Tibial nerve (tissue), 4 donors: ENCODE data around the gene INHBB. TPM values are rescaled to one million over a fixed set of nuclear protein-coding genes. Genes with fewer than 3 reads are reported as not detected.
A peak's percentile ranks its signal among the peaks of the same experiment; 100 is the strongest.

Experiments
- DNase-seq, 2 donors: peaks; one replicate each; pipeline ENCODE4 v3.0.0-alpha.2; 2019; ENCODE audit warnings: low spot score in 2 of 2
- H3K27ac ChIP-seq, 4 donors: fragments of 200-600 bp; sonication (generic) in 3 of 4; one replicate each; pipeline ENCODE4 v1.5.1; 2017 to 2019; ENCODE audit warnings: mild to moderate bottlenecking in 1 of 4
- H3K27me3 ChIP-seq, 2 donors: fragments of 200-600 bp; sonication (generic) in 1 of 2; one replicate each; pipeline versions ENCODE4 v1.5.1 to v1.6.0; 2017 to 2019
- H3K36me3 ChIP-seq, 3 donors: fragments of 200-600 bp; sonication (generic); one replicate each; pipeline ENCODE4 v1.5.1; 2018 to 2019
- H3K4me1 ChIP-seq, 4 donors: fragments of 200-600 bp; sonication (generic) in 3 of 4; one replicate each; pipeline ENCODE4 v1.5.1; 2017 to 2019
- H3K4me3 ChIP-seq, 4 donors: fragments of 200-600 bp; sonication (generic) in 3 of 4; one replicate each; pipeline ENCODE4 v1.5.1; 2017 to 2019; ENCODE audit warnings: mild to moderate bottlenecking in 1 of 4, moderate library complexity in 1 of 4
- H3K9me3 ChIP-seq, 4 donors: fragments of 200-600 bp; sonication (generic) in 3 of 4; one replicate each; pipeline ENCODE4 v1.5.1; 2017 to 2019
- CTCF ChIP-seq, 5 experiments: fragments of 200-600 bp in 3 of 5; fragments of 450-650 bp in 2 of 5; sonication (generic) in 3 of 5; IDR thresholded peaks; one replicate each; pipeline ENCODE4 v1.5.1; 2016 to 2019; ENCODE audit warnings: antibody characterized with exemption in 5 of 5, mild to moderate bottlenecking in 3 of 5, moderate library complexity in 2 of 5
- EP300 ChIP-seq, 2 donors: sonication (generic); formaldehyde crosslinking; IDR thresholded peaks; one replicate each; pipeline ENCODE4 v1.6.1; 2017; ENCODE audit warnings: antibody characterized with exemption in 2 of 2, mild to moderate bottlenecking in 1 of 2
- POLR2A ChIP-seq, 2 donors: fragments of 450-650 bp; IDR thresholded peaks; one replicate each; pipeline ENCODE4 v1.6.1; 2017; ENCODE audit warnings: antibody characterized with exemption in 2 of 2, mild to moderate bottlenecking in 2 of 2, moderate library complexity in 2 of 2
- WGBS, 2 donors: methylation state at CpG; one replicate each; pipeline ENCODE4 v1.1.5; 2018; 5-methylcytosine and 5-hydroxymethylcytosine counted together
- total RNA-seq, 4 donors: library from RNA; depleted of rRNA; stranded (reverse); fragments of >200 nt; gene quantifications; one replicate each; pipeline ENCODE4 v1.1.0, GENCODE V29; 2016

INHBB gene
- total RNA-seq, 4 donors from 2014 or later = 21.9 to 26.5 (median 24.3) TPM

DNA sequence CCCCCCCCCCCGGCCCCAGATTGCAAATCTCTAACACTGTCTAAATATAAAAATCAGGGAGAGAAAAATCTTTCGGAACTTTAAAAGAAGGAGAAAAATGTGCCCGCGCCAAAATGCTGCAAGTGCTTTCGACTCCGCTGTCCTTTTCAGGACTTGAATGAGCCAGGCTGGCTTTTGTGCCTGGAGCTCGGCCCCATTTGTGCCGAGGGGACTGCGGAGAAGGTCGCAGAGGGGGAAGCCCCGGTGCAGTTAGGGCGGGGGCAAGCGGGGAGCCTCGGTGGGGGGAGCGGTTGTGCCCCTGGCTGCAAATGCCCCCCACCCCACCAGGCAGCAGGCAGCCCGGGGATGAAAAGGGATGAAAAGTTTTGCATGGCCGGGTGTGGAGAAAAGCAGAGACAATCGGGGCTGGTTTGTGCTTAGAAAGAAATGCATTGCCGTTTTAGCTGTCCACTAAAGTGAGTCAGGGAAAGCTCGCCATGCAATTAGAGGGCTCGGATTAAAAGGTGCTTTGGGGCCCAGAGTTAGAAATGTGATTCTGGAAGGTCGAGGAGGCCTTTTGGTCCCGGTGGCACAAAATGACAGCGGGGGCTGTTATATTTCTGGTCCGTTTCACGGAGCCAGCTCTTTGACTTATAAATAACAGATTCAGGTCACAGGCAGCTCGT lies 1.6 kb downstream of the INHBB start:
- Histone ChIP-seq H3K4me1 (peaks cover 0 to 47% (median 32%) of the 10 kb centered on the region in 4 donors), H3K27me3 (peaks cover 0 to 69% of the 10 kb centered on the region in 2 donors), H3K9me3 (no peaks in the 10 kb centered on the region), H3K36me3 (peaks cover 0 to 18% (median 0%) of the 10 kb centered on the region in 3 donors), H3K4me3 (peak overlapping the region; percentile 34 to 66 (median 40)), H3K27ac (peak overlapping the region in 1 of 4 donors; percentile 41)
- no peak for DNase-seq
- 9% methylated on average over 27 of the region's 27 CpGs for WGBS, 2 donors
- no peak for TF ChIP-seq POLR2A (IDR thresholded peaks at IDR 0.05)
- no peak for TF ChIP-seq CTCF (IDR thresholded peaks at IDR 0.05)
- TF ChIP-seq EP300 (IDR thresholded peaks at IDR 0.05) = no peak

DNA sequence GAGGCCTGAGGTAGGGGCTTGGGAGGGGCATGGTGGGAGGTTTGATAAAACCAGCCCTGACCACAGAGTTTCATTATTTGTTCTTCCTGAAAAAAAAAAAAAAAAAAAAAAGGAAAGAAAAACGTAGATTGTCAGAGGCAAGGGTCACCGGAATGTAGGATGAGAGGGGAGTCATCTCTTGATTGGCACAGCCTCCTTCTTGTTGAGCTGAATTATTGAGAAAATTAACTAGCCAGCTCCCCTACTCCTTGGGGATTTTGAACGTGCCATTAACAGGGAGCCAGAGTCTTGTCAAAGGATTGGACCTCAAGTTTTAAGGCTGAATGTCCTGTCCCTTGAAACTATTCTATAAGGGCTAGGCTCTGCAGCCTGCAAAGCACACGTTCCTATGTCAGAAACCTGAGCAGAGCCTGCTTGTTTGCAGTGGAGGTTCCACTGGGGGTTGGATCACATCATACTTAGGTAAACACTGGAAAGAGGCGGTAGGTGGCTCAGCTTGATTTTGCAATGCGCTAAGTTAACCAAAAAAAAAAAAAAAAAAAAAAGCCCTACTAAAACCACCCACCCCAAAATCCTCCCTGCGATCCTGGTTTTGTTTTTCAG lies 2.3 kb downstream of the INHBB start:
- Histone ChIP-seq H3K36me3 (peaks cover 0 to 18% (median 0%) of the 10 kb centered on the region in 3 donors), H3K4me3 (peak overlapping the region in 2 of 4 donors; percentile 47 to 66), H3K27me3 (peaks cover 0 to 62% of the 10 kb centered on the region in 2 donors), H3K27ac (no peak overlapping the region), H3K9me3 (no peaks in the 10 kb centered on the region), H3K4me1 (peaks cover 0 to 41% (median 29%) of the 10 kb centered on the region in 4 donors)
- WGBS, 2 donors = 33 to 36% methylated on average over 7 of the region's 7 CpGs
- no peak for DNase-seq
- no peak for TF ChIP-seq POLR2A (IDR thresholded peaks at IDR 0.05)
- no peak for TF ChIP-seq EP300 (IDR thresholded peaks at IDR 0.05)
- no peak for TF ChIP-seq CTCF (IDR thresholded peaks at IDR 0.05)

DNA sequence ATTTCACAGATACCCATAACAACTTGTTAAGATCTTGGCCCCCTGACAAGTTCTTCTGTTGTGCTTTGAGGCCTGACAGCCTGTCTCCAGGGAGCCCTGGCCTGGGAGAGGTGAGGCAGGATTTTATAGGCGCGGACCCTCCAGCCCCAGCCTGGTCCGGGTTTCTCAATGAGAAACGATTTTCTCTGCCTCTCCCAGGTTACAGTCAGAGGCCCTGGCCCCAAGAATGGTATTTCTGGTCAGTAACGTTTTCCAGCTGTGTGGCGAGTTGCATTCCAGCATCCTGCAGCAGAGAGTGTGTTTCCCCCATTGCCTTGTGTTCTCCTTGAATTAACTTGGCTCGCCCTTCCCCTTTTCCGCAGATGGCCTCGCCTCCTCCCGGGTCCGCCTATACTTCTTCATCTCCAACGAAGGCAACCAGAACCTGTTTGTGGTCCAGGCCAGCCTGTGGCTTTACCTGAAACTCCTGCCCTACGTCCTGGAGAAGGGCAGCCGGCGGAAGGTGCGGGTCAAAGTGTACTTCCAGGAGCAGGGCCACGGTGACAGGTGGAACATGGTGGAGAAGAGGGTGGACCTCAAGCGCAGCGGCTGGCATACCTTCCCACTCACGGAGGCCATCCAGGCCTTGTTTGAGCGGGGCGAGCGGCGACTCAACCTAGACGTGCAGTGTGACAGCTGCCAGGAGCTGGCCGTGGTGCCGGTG lies 3.0 kb downstream of the INHBB start:
- H3K9me3 ChIP-seq = no peaks in the 10 kb centered on the region
- no peak overlapping the region for H3K4me3 ChIP-seq
- 48 to 50% methylated on average over 25 to 27 of the region's 27 CpGs for WGBS, 2 donors

GRCh38 chr2:120349440-120349921 lies 3.5 kb downstream of the INHBB start:
- H3K27ac ChIP-seq = no peak overlapping the region
- H3K9me3 ChIP-seq = no peaks in the 10 kb centered on the region
- WGBS, 2 donors = 83 to 84% methylated on average over 15 to 27 of the region's 31 CpGs
- H3K27me3 ChIP-seq = peaks cover 0 to 51% of the 10 kb centered on the region in 2 donors
- DNase-seq = no peak
- H3K36me3 ChIP-seq = peaks cover 0 to 18% (median 0%) of the 10 kb centered on the region in 3 donors
- H3K4me1 ChIP-seq = peaks cover 0 to 29% (median 20%) of the 10 kb centered on the region in 4 donors
- no peak overlapping the region for H3K4me3 ChIP-seq
- TF ChIP-seq POLR2A (IDR thresholded peaks at IDR 0.05) (no peak), EP300 (IDR thresholded peaks at IDR 0.05) (no peak), CTCF (IDR thresholded peaks at IDR 0.05) (no peak)

More for the DNA sequence above, 3.0 kb downstream of the INHBB start:
- H3K27me3 ChIP-seq = peaks cover 0 to 56% of the 10 kb centered on the region in 2 donors
- H3K27ac ChIP-seq = no peak overlapping the region
- H3K36me3 ChIP-seq = peaks cover 0 to 18% (median 0%) of the 10 kb centered on the region in 3 donors
- peaks cover 0 to 35% (median 22%) of the 10 kb centered on the region in 4 donors for H3K4me1 ChIP-seq
- TF ChIP-seq EP300 (IDR thresholded peaks at IDR 0.05) (no peak), POLR2A (IDR thresholded peaks at IDR 0.05) (no peak), CTCF (IDR thresholded peaks at IDR 0.05) (no peak)
- no peak for DNase-seq
